GM21515 (cell line): ENCODE results near the gene CBX2.
"Not testable (repeated sequence)": the region's sequence is repeated elsewhere in the genome, so short reads cannot be mapped to it uniquely, and the experiment has no call there.

Experiments used
- ATAC-seq: cut with Tn5 transposase; IDR thresholded peaks from one replicate; pipeline ENCODE4 v1.9.1; 2021; ENCODE audit not compliant: unreplicated experiment

CBX2 gene

GRCh38 chr17:79769570-79770506, 8.1 kb upstream of the CBX2 start:
- no peak for ATAC-seq

- ATAC-seq: no peak
These were observed 6.7 kb upstream of the CBX2 start for GRCh38 chr17:79771276-79771675.

- not testable (repeated sequence) for ATAC-seq
These were observed 5.2 kb upstream of the CBX2 start for GRCh38 chr17:79772726-79773125.

- no peak for ATAC-seq
These were observed 3.4 kb upstream of the CBX2 start for GRCh38 chr17:79774561-79774975.

GRCh38 chr17:79775632-79776031, 2.3 kb upstream of the CBX2 start:
- no peak for ATAC-seq

GRCh38 chr17:79776376-79777119, 1.4 kb upstream of the CBX2 start:
- ATAC-seq: no peak

- no peak for ATAC-seq
These were observed 641 bp upstream of the CBX2 start for GRCh38 chr17:79777120-79777893.

GRCh38 chr17:79778504-79779083, 646 bp downstream of the CBX2 start:
- ATAC-seq: peak; percentile 29

- no peak for ATAC-seq
These were observed 1.2 kb downstream of the CBX2 start for GRCh38 chr17:79779084-79779529.

- ATAC-seq: no peak
These were observed 1.9 kb downstream of the CBX2 start for GRCh38 chr17:79779661-79780365.

GRCh38 chr17:79781012-79781650, 3.2 kb downstream of the CBX2 start:
- no peak for ATAC-seq

- ATAC-seq: no peak
These were observed 4.0 kb downstream of the CBX2 start for GRCh38 chr17:79781736-79782575.

GRCh38 chr17:79783891-79784290, 5.9 kb downstream of the CBX2 start:
- ATAC-seq: no peak

GRCh38 chr17:79784353-79785016, 6.5 kb downstream of the CBX2 start:
- ATAC-seq: no peak

- no peak for ATAC-seq
These were observed 7.3 kb downstream of the CBX2 start for GRCh38 chr17:79785017-79785899.

GRCh38 chr17:79785900-79786810, 8.2 kb downstream of the CBX2 start:
- no peak for ATAC-seq
